ENCODE data around the gene DCAF7.

Gene DCAF7

GRCh38 chr17:63587770-63588169, 37.5 kb downstream of the DCAF7 start:
- H3K4me2 ChIP-seq (ENCODE audit: low read length): no peak overlapping the region
- no peak overlapping the region for H3K4me3 ChIP-seq (ENCODE audit: low read length)
- H3K4me1 ChIP-seq (ENCODE audit: low read length): no peaks in the 10 kb centered on the region
- no peaks in the 10 kb centered on the region for H3K9me3 ChIP-seq (ENCODE audit: insufficient read depth, low read length)
- no peaks in the 10 kb centered on the region for H3K27me3 ChIP-seq (ENCODE audit: low read depth, low read length)
- no peak overlapping the region for H3K27ac ChIP-seq (ENCODE audit: low read length)
- no peaks in the 10 kb centered on the region for H3K79me2 ChIP-seq (ENCODE audit: low read length)
- no peak overlapping the region for H3K9ac ChIP-seq (ENCODE audit: low read length)
- no peak overlapping the region for H2AFZ ChIP-seq (ENCODE audit: low read depth, low read length)
- peaks cover 60% of the 10 kb centered on the region for H3K36me3 ChIP-seq (replicated peaks; ENCODE audit: low read depth, low read length)
- TF ChIP-seq CTCF (IDR thresholded peaks at IDR 0.05; ENCODE audit: low read depth, low read length) (no peak), EZH2phosphoT487 (IDR thresholded peaks at IDR 0.05; ENCODE audit: low read depth) (no peak)
- no peaks in the 10 kb centered on the region for H4K20me1 ChIP-seq (ENCODE audit: insufficient read depth, low read length)

DNA sequence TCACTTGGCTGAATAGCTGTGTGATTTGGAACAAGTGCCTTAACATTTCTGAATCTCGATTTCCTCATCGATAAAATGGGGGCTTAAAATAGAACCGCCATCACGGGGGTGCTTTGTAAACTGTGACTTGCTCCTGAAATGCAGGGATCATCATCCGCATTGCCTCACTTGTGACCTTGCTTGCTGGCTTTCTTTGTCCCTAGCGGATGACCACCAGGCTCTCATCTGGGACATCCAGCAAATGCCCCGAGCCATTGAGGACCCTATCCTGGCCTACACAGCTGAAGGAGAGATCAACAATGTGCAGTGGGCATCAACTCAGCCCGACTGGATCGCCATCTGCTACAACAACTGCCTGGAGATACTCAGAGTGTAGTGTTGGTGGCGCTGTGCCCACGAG, 38.5 kb downstream of the DCAF7 start:
- H3K27ac ChIP-seq (ENCODE audit: low read length): no peak overlapping the region
- no peaks in the 10 kb centered on the region for H3K9me3 ChIP-seq (ENCODE audit: insufficient read depth, low read length)
- no peak overlapping the region for H3K9ac ChIP-seq (ENCODE audit: low read length)
- no peaks in the 10 kb centered on the region for H3K27me3 ChIP-seq (ENCODE audit: low read depth, low read length)
- H3K4me1 ChIP-seq (ENCODE audit: low read length): no peaks in the 10 kb centered on the region
- no peaks in the 10 kb centered on the region for H3K79me2 ChIP-seq (ENCODE audit: low read length)
- H3K36me3 ChIP-seq (replicated peaks; ENCODE audit: low read depth, low read length): peaks cover 57% of the 10 kb centered on the region
- no peak for TF ChIP-seq EZH2phosphoT487 (IDR thresholded peaks at IDR 0.05; ENCODE audit: low read depth)
- no peak for TF ChIP-seq CTCF (IDR thresholded peaks at IDR 0.05; ENCODE audit: low read depth, low read length)
- no peaks in the 10 kb centered on the region for H4K20me1 ChIP-seq (ENCODE audit: insufficient read depth, low read length)
- no peak overlapping the region for H3K4me3 ChIP-seq (ENCODE audit: low read length)
- no peak overlapping the region for H3K4me2 ChIP-seq (ENCODE audit: low read length)
- no peak overlapping the region for H2AFZ ChIP-seq (ENCODE audit: low read depth, low read length)

GRCh38 chr17:63589646-63590045, 39.4 kb downstream of the DCAF7 start:
- H3K4me2 ChIP-seq (ENCODE audit: low read length): no peak overlapping the region
- no peak overlapping the region for H2AFZ ChIP-seq (ENCODE audit: low read depth, low read length)
- no peaks in the 10 kb centered on the region for H3K4me1 ChIP-seq (ENCODE audit: low read length)
- TF ChIP-seq EZH2phosphoT487 (IDR thresholded peaks at IDR 0.05; ENCODE audit: low read depth) (no peak), CTCF (IDR thresholded peaks at IDR 0.05; ENCODE audit: low read depth, low read length) (no peak)
- no peaks in the 10 kb centered on the region for H4K20me1 ChIP-seq (ENCODE audit: insufficient read depth, low read length)
- no peak overlapping the region for H3K4me3 ChIP-seq (ENCODE audit: low read length)
- H3K27me3 ChIP-seq (ENCODE audit: low read depth, low read length): no peaks in the 10 kb centered on the region
- no peaks in the 10 kb centered on the region for H3K9me3 ChIP-seq (ENCODE audit: insufficient read depth, low read length)
- no peaks in the 10 kb centered on the region for H3K79me2 ChIP-seq (ENCODE audit: low read length)
- peaks cover 58% of the 10 kb centered on the region for H3K36me3 ChIP-seq (replicated peaks; ENCODE audit: low read depth, low read length)
- no peak overlapping the region for H3K9ac ChIP-seq (ENCODE audit: low read length)
- no peak overlapping the region for H3K27ac ChIP-seq (ENCODE audit: low read length)

DNA sequence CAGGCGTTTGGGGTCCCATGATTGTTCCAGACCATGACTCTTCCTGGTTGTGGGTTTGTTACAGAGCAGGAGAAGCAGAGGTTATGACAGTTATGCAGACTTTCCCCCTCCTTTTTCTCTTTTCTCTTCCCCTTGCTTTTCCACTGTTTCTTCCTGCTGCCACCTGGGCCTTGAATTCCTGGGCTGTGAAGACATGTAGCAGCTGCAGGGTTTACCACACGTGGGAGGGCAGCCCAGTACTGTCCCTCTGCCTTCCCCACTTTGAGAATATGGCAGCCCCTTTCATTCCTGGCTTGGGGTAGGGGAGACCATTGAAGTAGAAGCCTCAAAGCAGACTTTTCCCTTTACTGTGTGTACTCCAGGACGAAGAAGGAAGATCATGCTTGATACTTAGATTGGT, 42.5 kb downstream of the DCAF7 start:
- no peak overlapping the region for H3K27ac ChIP-seq (ENCODE audit: low read length)
- no peak overlapping the region for H3K9ac ChIP-seq (ENCODE audit: low read length)
- H3K27me3 ChIP-seq (ENCODE audit: low read depth, low read length): no peaks in the 10 kb centered on the region
- no peak overlapping the region for H2AFZ ChIP-seq (ENCODE audit: low read depth, low read length)
- no peaks in the 10 kb centered on the region for H3K4me1 ChIP-seq (ENCODE audit: low read length)
- TF ChIP-seq EZH2phosphoT487 (IDR thresholded peaks at IDR 0.05; ENCODE audit: low read depth) (no peak), CTCF (IDR thresholded peaks at IDR 0.05; ENCODE audit: low read depth, low read length) (no peak)
- no peaks in the 10 kb centered on the region for H3K79me2 ChIP-seq (ENCODE audit: low read length)
- no peaks in the 10 kb centered on the region for H3K9me3 ChIP-seq (ENCODE audit: insufficient read depth, low read length)
- no peak overlapping the region for H3K4me3 ChIP-seq (ENCODE audit: low read length)
- no peaks in the 10 kb centered on the region for H4K20me1 ChIP-seq (ENCODE audit: insufficient read depth, low read length)
- no peak overlapping the region for H3K4me2 ChIP-seq (ENCODE audit: low read length)
- peaks cover 49% of the 10 kb centered on the region for H3K36me3 ChIP-seq (replicated peaks; ENCODE audit: low read depth, low read length)
